Heart left ventricle (tissue), 13 donors: ENCODE data around the gene DUSP22.

Experiments
- CTCF ChIP-seq, 12 donors: fragments of 200-600 bp; sonication (generic) in 4 of 12; IDR thresholded peaks; one replicate each; pipeline versions ENCODE4 v1.5.0 to v1.8.0; 2018 to 2022; ENCODE audit warnings: antibody characterized with exemption in 12 of 12, mild to moderate bottlenecking in 5 of 12
- POLR2A ChIP-seq, 2 donors: fragments of 450-650 bp; IDR thresholded peaks; one replicate each; pipeline ENCODE4 v1.6.1; 2017; ENCODE audit warnings: antibody characterized with exemption in 2 of 2, mild to moderate bottlenecking in 2 of 2, moderate library complexity in 2 of 2
- donor health status: ischemic (EF 13 %, LVEDD 7.1; RV severe dilation, severe dysfunction).
- donor health status: DM: no; HTN: yes; CAD: no.
- donor health status: DM: no; HTN: no; CAD: no.
- donor health status: ischemic (EF 25% LVEDD 6.9; RV normal size, moderate dysfunction).
- donor health status: ischemic (EF 25% LVEDD 5.7; RV mildly dilated, moderate dysfunction).
- donor health status: ischemic (EF 35%, LVEDD 5.7; RV mildly dilated, moderate dysfunction).
- donor health status: nonischemic (EF 11% LVEDD 7.7; RV severe dilation, severe dysfunction).
- donor health status: DM: yes; HTN: yes; CAD: no.
- donor health status: PGD.
- donor health status: ischemic (EF 29% LVEDD 5.4; RV normal size, mild dysfunction).
- donor health status: nonischemic (EF 23%, LVEDD 6.1; RV moderate dilation, normal function).

- TF ChIP-seq CTCF (IDR thresholded peaks at IDR 0.05) (no peak), POLR2A (IDR thresholded peaks at IDR 0.05) (no peak)
These were observed 11.8 kb downstream of the DUSP22 start for GRCh38 chr6:303948-304558.
